ENCODE data around the gene RPRM. TPM values are rescaled to one million over a fixed set of nuclear protein-coding genes. Genes with fewer than 3 reads are reported as not detected.
"Not testable (repeated sequence)": the region's sequence is repeated elsewhere in the genome, so short reads cannot be mapped to it uniquely, and the experiment has no call there.

Gene RPRM
- total RNA-seq, 2 donors from 2014 or later = not detected

- DNase-seq (ENCODE audit: low spot score) = no peak
- no peaks in the 10 kb centered on the region for H3K9me3 ChIP-seq
- no peaks in the 10 kb centered on the region for H3K4me1 ChIP-seq (ENCODE audit: control insufficient read depth in 1 of 2, low read depth in 2 of 2)
- H3K4me3 ChIP-seq = no peak overlapping the region
- H3K27me3 ChIP-seq (replicated peaks; ENCODE audit: insufficient read depth) = no peaks in the 10 kb centered on the region
- H3K27ac ChIP-seq = no peak overlapping the region
- TF ChIP-seq, protein P1, sequence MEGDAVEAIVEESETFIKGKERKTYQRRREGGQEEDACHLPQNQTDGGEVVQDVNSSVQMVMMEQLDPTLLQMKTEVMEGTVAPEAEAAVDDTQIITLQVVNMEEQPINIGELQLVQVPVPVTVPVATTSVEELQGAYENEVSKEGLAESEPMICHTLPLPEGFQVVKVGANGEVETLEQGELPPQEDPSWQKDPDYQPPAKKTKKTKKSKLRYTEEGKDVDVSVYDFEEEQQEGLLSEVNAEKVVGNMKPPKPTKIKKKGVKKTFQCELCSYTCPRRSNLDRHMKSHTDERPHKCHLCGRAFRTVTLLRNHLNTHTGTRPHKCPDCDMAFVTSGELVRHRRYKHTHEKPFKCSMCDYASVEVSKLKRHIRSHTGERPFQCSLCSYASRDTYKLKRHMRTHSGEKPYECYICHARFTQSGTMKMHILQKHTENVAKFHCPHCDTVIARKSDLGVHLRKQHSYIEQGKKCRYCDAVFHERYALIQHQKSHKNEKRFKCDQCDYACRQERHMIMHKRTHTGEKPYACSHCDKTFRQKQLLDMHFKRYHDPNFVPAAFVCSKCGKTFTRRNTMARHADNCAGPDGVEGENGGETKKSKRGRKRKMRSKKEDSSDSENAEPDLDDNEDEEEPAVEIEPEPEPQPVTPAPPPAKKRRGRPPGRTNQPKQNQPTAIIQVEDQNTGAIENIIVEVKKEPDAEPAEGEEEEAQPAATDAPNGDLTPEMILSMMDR (IDR thresholded peaks at IDR 0.05) = no peak
- no peak for ATAC-seq (ENCODE audit: insufficient number of reproducible peaks, low FRiP score, low read depth)
- no peaks in the 10 kb centered on the region for H3K36me3 ChIP-seq
Measured at GRCh38 chr2:153455861-153456260, 22.7 kb downstream of the RPRM start.

- Histone ChIP-seq H3K4me1 (ENCODE audit: control insufficient read depth in 1 of 2, low read depth in 2 of 2) (no peaks in the 10 kb centered on the region), H3K4me3 (no peak overlapping the region), H3K9me3 (no peaks in the 10 kb centered on the region), H3K27ac (no peak overlapping the region), H3K36me3 (no peaks in the 10 kb centered on the region), H3K27me3 (replicated peaks; ENCODE audit: insufficient read depth) (no peaks in the 10 kb centered on the region)
- DNase-seq (ENCODE audit: low spot score) (no peak), ATAC-seq (ENCODE audit: insufficient number of reproducible peaks, low FRiP score, low read depth) (no peak)
- TF ChIP-seq, protein P1 (IDR thresholded peaks at IDR 0.05) = no peak
Measured at GRCh38 chr2:153455403-153455802, 23.2 kb downstream of the RPRM start.

GRCh38 chr2:153451611-153452010 is 27.0 kb downstream of the RPRM start:
- TF ChIP-seq, protein P1 (IDR thresholded peaks at IDR 0.05) = no peak
- no peak for DNase-seq (ENCODE audit: low spot score)

GRCh38 chr2:153443106-153443505 is 35.5 kb downstream of the RPRM start:
- TF ChIP-seq, protein P1 (IDR thresholded peaks at IDR 0.05) = no peak
- no peak for ATAC-seq (ENCODE audit: insufficient number of reproducible peaks, low FRiP score, low read depth)
- no peaks in the 10 kb centered on the region for H3K4me1 ChIP-seq (ENCODE audit: control insufficient read depth in 1 of 2, low read depth in 2 of 2)

More at GRCh38 chr2:153451611-153452010, 27.0 kb downstream of the RPRM start:
- no peak for ATAC-seq (ENCODE audit: insufficient number of reproducible peaks, low FRiP score, low read depth)
- H3K27ac ChIP-seq = no peak overlapping the region
- no peaks in the 10 kb centered on the region for H3K9me3 ChIP-seq
- H3K4me1 ChIP-seq (ENCODE audit: control insufficient read depth in 1 of 2, low read depth in 2 of 2) = no peaks in the 10 kb centered on the region
- H3K4me3 ChIP-seq = no peak overlapping the region
- no peaks in the 10 kb centered on the region for H3K36me3 ChIP-seq
- H3K27me3 ChIP-seq (replicated peaks; ENCODE audit: insufficient read depth) = no peaks in the 10 kb centered on the region

GRCh38 chr2:153442616-153443015 is 35.9 kb downstream of the RPRM start:
- H3K9me3 ChIP-seq; H3K27me3 ChIP-seq (replicated peaks; ENCODE audit: insufficient read depth); H3K27ac ChIP-seq; DNase-seq (ENCODE audit: low spot score); H3K36me3 ChIP-seq; H3K4me1 ChIP-seq (ENCODE audit: control insufficient read depth in 1 of 2, low read depth in 2 of 2); H3K4me3 ChIP-seq; ATAC-seq (ENCODE audit: insufficient number of reproducible peaks, low FRiP score, low read depth): not testable (repeated sequence)

More at GRCh38 chr2:153443106-153443505, 35.5 kb downstream of the RPRM start:
- H3K27ac ChIP-seq = no peak overlapping the region
- H3K4me3 ChIP-seq = no peak overlapping the region
- no peaks in the 10 kb centered on the region for H3K27me3 ChIP-seq (replicated peaks; ENCODE audit: insufficient read depth)
- no peaks in the 10 kb centered on the region for H3K36me3 ChIP-seq
- H3K9me3 ChIP-seq = no peaks in the 10 kb centered on the region
- no peak for DNase-seq (ENCODE audit: low spot score)

DNA sequence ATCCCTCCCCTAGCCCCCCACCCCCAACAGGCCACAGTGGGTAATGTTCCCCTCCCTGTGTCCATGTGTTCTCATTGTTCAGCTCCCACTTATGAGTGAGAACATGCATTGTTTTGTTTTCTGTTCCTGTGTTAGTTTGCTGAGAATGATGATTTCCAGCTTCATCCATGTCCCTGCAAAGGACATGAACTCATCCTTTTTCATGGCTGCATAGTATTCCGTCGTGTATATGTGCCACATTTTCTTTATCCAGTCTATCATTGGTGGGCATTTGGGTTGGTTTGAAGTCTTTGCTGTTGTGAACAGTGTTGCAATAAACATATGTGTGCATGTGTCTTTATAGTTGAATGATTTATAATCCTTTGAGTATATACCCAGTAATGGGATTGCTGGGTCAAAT is 38.5 kb downstream of the RPRM start:
- H3K4me3 ChIP-seq; H3K36me3 ChIP-seq; H3K9me3 ChIP-seq; H3K27me3 ChIP-seq (replicated peaks; ENCODE audit: insufficient read depth); DNase-seq (ENCODE audit: low spot score); H3K4me1 ChIP-seq (ENCODE audit: control insufficient read depth in 1 of 2, low read depth in 2 of 2); ATAC-seq (ENCODE audit: insufficient number of reproducible peaks, low FRiP score, low read depth); H3K27ac ChIP-seq: not testable (repeated sequence)

Data from thoracic aorta (tissue), 2 donors.